Dedifferentiated amniotic fluid mesenchymal stem cell (primary cell): ENCODE data around the gene NDUFC2.
"Not testable (repeated sequence)": the region's sequence is repeated elsewhere in the genome, so short reads cannot be mapped to it uniquely, and the experiment has no call there.

Experiments
- DNase-seq: peaks from one replicate; pipeline ENCODE4 v3.0.0-alpha.2; 2016; ENCODE audit errors: extremely low spot score

Gene NDUFC2

GRCh38 chr11:78054971-78055370 is 24.7 kb downstream of the NDUFC2 start:
- no peak for DNase-seq

DNA sequence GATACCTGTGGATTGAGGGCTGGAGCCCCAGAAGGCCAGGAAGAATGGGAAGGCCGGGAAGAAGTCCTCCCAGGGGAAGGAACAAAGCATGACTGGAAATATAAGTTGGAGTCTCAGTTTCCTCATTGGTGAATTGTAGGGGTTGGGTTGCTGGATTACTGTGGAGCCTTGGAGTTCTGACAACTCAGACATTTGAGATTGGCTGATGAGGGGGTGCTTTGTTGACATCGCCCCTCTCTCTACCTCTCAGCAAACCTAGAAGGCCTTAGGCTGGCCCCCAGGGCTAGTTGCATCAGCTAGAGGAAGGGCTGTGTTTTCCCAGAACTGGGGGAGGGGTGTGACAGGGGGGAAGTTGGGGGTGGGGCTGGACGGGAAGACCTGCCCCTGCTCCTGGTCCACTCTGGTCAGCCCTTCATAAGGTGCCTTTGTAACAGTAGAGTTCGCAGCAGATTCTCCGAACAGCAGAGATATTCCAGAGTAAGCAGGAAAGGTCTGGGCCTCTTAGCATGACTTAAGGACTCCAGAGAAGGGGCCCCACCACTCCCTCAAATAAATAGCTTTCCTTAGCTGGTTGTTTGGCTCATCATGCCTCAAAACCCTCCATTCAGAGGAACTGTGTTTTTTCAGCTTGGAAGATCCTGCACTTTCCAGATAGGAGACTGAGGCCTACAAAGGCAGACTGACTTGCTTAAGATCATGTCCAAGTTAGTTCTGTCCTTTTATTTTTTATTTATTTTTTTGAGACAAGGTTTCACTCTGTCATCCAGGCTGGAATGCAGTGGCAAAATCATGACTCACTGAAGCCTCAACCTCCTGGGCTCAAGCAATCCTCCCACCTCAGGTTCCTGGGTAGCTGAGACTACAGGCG is 28.5 kb downstream of the NDUFC2 start:
- DNase-seq: no peak

DNA sequence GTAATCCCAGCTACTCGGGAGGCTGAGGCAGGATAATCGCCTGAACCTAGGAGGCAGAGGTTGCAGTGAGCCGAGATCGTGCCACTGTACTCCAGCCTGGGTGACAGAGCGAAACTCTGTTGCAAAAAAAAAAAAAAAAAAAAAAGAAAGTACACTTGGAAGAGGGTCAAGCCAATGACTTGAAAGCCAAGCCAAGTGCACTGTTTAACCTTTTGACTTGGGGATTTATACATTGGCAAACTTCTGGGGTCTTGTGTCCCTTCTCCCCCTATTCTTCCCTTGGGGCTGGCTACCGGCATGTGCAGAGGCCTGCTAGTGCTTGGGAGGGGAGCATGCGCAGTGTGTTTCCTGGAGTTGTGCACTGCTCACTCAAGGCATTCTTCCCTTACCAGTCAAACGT is 30.3 kb downstream of the NDUFC2 start:
- no peak for DNase-seq

DNA sequence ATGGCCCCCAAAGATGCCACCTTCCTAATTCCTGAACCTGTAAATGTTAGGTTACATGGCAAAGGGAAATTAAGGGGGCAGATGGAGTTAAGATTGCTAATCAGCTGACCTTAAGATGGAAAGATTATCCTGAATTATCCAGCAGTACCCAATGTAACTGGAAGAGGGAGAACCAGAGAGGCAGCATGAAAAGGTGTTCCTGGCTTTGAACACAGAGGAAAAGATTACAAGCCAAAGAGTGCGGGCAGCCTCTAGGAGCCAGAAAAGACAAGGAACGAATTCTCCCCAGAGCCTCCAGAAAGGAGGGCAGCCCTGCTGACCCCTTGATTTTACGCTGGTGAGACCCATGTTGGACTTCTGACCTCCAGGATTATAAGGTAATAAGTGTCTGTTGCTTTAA is 31.1 kb downstream of the NDUFC2 start:
- DNase-seq: no peak

DNA sequence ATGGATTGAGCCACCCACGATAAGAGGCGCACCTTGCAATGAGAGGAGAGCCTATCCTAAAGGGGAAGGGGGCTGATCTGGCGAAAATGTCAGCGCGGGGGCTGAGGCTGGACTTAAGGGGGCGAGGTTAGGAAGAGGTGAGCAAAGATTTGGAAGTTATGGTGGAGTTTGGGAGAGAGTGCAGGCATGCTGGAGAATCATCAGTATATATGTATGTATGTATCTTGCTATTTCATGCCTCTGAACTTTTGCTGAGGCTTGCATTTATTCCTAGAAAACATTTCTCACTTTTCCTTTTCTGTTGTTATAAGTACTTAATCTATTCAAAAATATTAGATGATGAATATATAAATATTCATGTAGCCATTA is 33.2 kb downstream of the NDUFC2 start:
- DNase-seq: no peak

- peak; percentile 25 for DNase-seq
Measured at GRCh38 chr11:78045851-78046485, 33.7 kb downstream of the NDUFC2 start.

DNA sequence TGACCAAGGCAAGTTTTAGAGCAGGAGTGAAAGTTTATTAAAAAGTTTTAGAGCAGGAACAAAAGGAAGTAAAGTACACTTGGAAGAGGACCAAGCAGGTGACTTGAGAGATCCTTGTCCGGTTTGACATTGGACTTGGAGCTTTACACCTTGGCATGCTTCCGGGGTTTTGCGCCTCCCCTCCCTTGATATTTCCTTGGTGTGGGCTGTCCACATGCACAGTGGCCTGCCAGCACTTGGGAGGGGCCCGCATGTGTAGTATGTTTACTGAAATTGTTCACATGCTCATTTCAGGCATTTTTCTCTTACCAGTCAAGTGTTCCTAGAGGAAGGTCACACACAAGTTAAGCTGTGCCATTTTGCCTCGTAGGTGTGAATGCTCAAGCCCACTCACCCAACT is 35.0 kb downstream of the NDUFC2 start:
- DNase-seq: no peak

- DNase-seq: no peak
Measured at GRCh38 chr11:78041843-78042440, 37.7 kb downstream of the NDUFC2 start.

- not testable (repeated sequence) for DNase-seq
Measured at GRCh38 chr11:78041380-78041719, 38.3 kb downstream of the NDUFC2 start.

GRCh38 chr11:78040691-78041379 is 38.8 kb downstream of the NDUFC2 start:
- DNase-seq: no peak

GRCh38 chr11:78039919-78040671 is 39.6 kb downstream of the NDUFC2 start:
- peak; percentile 60 for DNase-seq

GRCh38 chr11:78039391-78039918 is 40.2 kb downstream of the NDUFC2 start:
- DNase-seq: no peak

GRCh38 chr11:78038697-78039313 is 40.9 kb downstream of the NDUFC2 start:
- no peak for DNase-seq

GRCh38 chr11:78037825-78038620 is 41.6 kb downstream of the NDUFC2 start:
- DNase-seq: no peak

GRCh38 chr11:78037056-78037455 is 42.6 kb downstream of the NDUFC2 start:
- no peak for DNase-seq

GRCh38 chr11:78036313-78036712 is 43.3 kb downstream of the NDUFC2 start:
- no peak for DNase-seq

- no peak for DNase-seq
Measured at GRCh38 chr11:78034623-78035022, 45.0 kb downstream of the NDUFC2 start.

DNA sequence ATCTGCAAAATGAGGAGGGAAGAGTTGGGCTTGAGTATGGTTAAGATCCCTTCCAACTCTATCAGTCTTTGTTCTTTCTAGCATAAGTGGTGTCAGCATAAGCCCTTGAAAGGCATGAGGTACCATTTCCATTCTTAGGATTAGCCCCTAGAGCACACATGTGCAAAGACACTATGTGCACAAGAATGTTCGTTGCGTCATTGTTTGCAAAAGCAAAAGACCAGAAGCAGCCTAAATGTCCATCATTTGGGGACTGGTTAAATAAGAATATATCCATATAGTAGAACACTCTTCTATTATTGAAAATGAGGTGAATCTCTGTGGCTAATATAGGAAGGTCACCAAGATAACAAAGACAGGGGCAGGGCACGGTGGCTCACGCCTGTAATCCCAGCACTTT is 46.6 kb downstream of the NDUFC2 start:
- DNase-seq: no peak

GRCh38 chr11:78032090-78032489 is 47.6 kb downstream of the NDUFC2 start:
- DNase-seq: no peak

- no peak for DNase-seq
Measured at GRCh38 chr11:78031629-78032028, 48.0 kb downstream of the NDUFC2 start.
